GM12864 (cell line): ENCODE measurements around the gene OR51B5.
"Not testable (repeated sequence)": the region's sequence is repeated elsewhere in the genome, so short reads cannot be mapped to it uniquely, and the experiment has no call there.

Experiments used
- DNase-seq: peaks from one replicate; pipeline ENCODE4 v3.0.0-alpha.2; 2011; ENCODE audit warnings: low read depth
- H3K4me3 ChIP-seq: 2 replicates; pipeline ENCODE4 v1.5.1; 2011; ENCODE audit warnings: mild to moderate bottlenecking, low read depth, low read length, control low read depth
- CTCF ChIP-seq: IDR thresholded peaks from 2 replicates; pipeline ENCODE4 v1.5.1; 2011; ENCODE audit warnings: low read depth, mild to moderate bottlenecking, moderate library complexity, low read length, control low read depth, inconsistent platforms; ENCODE audit errors: missing control alignments

OR51B5 gene

GRCh38 chr11:5351208-5351607, 7.9 kb upstream of the OR51B5 start, which contains the start of gene OR51B6:
OR51B6 (plus strand) TSS chr11:5351508; CDS start chr11:5351508, 0 bp downstream.
- DNase-seq, result no peak
- no peak for TF ChIP-seq CTCF
- no peak within 1 kb of the TSS for H3K4me3 ChIP-seq

- no peak overlapping the region for H3K4me3 ChIP-seq
- no peak for TF ChIP-seq CTCF
Observed at GRCh38 chr11:5349550-5349949, 6.2 kb upstream of the OR51B5 start.

GRCh38 chr11:5348551-5349194, 5.3 kb upstream of the OR51B5 start:
- no peak for TF ChIP-seq CTCF
- no peak for DNase-seq
- no peak overlapping the region for H3K4me3 ChIP-seq

More at GRCh38 chr11:5349550-5349949, 6.2 kb upstream of the OR51B5 start:
- DNase-seq, result no peak

GRCh38 chr11:5345831-5346230, 2.5 kb upstream of the OR51B5 start:
- H3K4me3 ChIP-seq, result no peak overlapping the region
- DNase-seq, result no peak
- TF ChIP-seq CTCF, result no peak

GRCh38 chr11:5339771-5340322, 3.5 kb downstream of the OR51B5 start:
- DNase-seq, result no peak
- H3K4me3 ChIP-seq, result no peak overlapping the region
- TF ChIP-seq CTCF, result no peak

GRCh38 chr11:5337253-5337652, 6.1 kb downstream of the OR51B5 start:
- not testable (repeated sequence) for DNase-seq, H3K4me3 ChIP-seq

- TF ChIP-seq CTCF, result no peak
- DNase-seq, result no peak
- no peak overlapping the region for H3K4me3 ChIP-seq
Observed at GRCh38 chr11:5336331-5336730, 7.0 kb downstream of the OR51B5 start.
